Choroid plexus epithelial cell (primary cell): Measurements from ENCODE around the gene RPS21.

Experiments
- DNase-seq: peaks from one replicate; pipeline ENCODE4 v3.0.0-alpha.2; 2010; ENCODE audit warnings: low read depth
- H3K4me3 ChIP-seq: 2 replicates; pipeline ENCODE4 v1.5.1; 2011; ENCODE audit warnings: low read depth, mild to moderate bottlenecking, control low read depth, low read length, moderate library complexity
- TF ChIP-seq, protein P1 (sequence below): conservative IDR thresholded peaks from 2 replicates; pipeline ENCODE4 v1.5.1; 2011; ENCODE audit warnings: low read depth, mild to moderate bottlenecking, control low read depth, inconsistent platforms, low read length, moderate library complexity

The RPS21 gene

GRCh38 chr20:62413896-62414481 lies 27.1 kb downstream of the RPS21 start:
- TF ChIP-seq, protein P1, sequence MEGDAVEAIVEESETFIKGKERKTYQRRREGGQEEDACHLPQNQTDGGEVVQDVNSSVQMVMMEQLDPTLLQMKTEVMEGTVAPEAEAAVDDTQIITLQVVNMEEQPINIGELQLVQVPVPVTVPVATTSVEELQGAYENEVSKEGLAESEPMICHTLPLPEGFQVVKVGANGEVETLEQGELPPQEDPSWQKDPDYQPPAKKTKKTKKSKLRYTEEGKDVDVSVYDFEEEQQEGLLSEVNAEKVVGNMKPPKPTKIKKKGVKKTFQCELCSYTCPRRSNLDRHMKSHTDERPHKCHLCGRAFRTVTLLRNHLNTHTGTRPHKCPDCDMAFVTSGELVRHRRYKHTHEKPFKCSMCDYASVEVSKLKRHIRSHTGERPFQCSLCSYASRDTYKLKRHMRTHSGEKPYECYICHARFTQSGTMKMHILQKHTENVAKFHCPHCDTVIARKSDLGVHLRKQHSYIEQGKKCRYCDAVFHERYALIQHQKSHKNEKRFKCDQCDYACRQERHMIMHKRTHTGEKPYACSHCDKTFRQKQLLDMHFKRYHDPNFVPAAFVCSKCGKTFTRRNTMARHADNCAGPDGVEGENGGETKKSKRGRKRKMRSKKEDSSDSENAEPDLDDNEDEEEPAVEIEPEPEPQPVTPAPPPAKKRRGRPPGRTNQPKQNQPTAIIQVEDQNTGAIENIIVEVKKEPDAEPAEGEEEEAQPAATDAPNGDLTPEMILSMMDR: no peak
- DNase-seq: no peak
- H3K4me3 ChIP-seq: no peak overlapping the region

GRCh38 chr20:62415354-62416111 lies 28.6 kb downstream of the RPS21 start:
- no peak overlapping the region for H3K4me3 ChIP-seq
- TF ChIP-seq, protein P1: no peak
- DNase-seq: no peak

- H3K4me3 ChIP-seq: no peak overlapping the region
- TF ChIP-seq, protein P1: no peak
- DNase-seq: no peak
These were observed 30.0 kb downstream of the RPS21 start for GRCh38 chr20:62416651-62417637.

GRCh38 chr20:62417981-62418708 lies 31.2 kb downstream of the RPS21 start:
- no peak overlapping the region for H3K4me3 ChIP-seq
- no peak for DNase-seq
- TF ChIP-seq, protein P1: no peak

- TF ChIP-seq, protein P1: no peak
- DNase-seq: no peak
- H3K4me3 ChIP-seq: no peak overlapping the region
These were observed 32.0 kb downstream of the RPS21 start for GRCh38 chr20:62418709-62419487.

DNA sequence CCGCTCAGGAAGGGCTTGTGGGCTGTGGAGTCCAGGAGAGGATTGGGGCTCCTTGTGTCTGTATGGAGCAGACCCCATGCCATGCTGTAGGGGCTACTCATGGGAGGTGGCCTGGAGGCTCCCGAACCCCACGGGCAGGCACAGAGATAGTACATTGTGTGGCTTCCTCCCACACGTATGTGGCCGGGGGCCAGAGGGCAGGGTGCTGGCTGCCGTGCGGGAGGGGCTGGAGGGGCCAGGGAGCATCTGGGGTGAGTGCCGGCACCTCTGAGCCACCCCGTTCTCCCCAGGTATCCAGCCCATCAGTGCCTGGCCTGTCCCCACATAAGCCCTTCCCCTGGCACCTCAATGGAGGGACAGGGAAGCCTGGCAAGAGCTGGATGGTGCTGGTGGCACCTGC lies 32.9 kb downstream of the RPS21 start:
- TF ChIP-seq, protein P1: no peak
- DNase-seq: no peak
- H3K4me3 ChIP-seq: no peak overlapping the region
